Measurements from ENCODE around the gene C10orf143. TPM values are rescaled to one million over a fixed set of nuclear protein-coding genes. Genes with fewer than 3 reads are reported as not detected.
A peak's percentile ranks its signal among the peaks of the same experiment; 100 is the strongest.

C10orf143 gene
- total RNA-seq, 6 experiments from 2014 or later, result 0.68 to 2.9 (median 1.6) TPM

DNA sequence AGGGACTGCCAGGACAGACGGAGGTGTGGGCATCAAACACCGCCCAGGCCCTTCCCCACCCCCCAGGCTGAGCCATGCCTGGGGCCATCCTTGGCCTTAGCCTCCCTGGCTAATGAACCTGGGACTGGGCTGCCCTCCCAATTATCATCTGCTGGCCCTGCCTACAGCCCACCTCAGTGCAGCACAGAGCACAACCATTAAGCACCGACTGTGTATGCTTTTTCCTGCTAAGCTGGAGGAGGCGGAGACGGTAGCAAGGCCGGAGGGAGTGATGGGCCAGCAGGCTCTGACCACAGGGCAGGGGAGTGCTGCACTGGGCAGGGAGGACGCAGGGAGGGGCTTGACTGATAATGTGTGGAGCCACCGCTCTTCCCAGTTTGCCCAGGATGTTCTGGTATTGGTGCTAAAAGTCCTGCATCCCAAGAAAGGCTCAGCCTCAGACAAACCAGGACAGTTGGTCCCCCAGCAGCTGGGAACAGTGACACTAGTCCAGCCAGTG is 72.0 kb downstream of the C10orf143 start:
- WGBS (ENCODE audit: insufficient coverage, low coverage, low lambda C conversion rate, missing lambda C conversion rate), result 40% methylated on average over 1 of the region's 8 CpGs
- Histone ChIP-seq H3K9me3 (no peaks in the 10 kb centered on the region), H3K4me1 (no peaks in the 10 kb centered on the region), H3K4me3 (no peak overlapping the region), H3K36me3 (no peaks in the 10 kb centered on the region), H3K27ac (no peak overlapping the region), H3K27me3 (no peaks in the 10 kb centered on the region)
- ATAC-seq (no peak), DNase-seq (peak in 2 of 3 donors; percentile 18 to 20)
- intact Hi-C loops (cut with DNase I), result no loop called here
- no peak for TF ChIP-seq POLR2A (IDR thresholded peaks at IDR 0.05)
- TF ChIP-seq CTCF (IDR thresholded peaks at IDR 0.05), result no peak

DNA sequence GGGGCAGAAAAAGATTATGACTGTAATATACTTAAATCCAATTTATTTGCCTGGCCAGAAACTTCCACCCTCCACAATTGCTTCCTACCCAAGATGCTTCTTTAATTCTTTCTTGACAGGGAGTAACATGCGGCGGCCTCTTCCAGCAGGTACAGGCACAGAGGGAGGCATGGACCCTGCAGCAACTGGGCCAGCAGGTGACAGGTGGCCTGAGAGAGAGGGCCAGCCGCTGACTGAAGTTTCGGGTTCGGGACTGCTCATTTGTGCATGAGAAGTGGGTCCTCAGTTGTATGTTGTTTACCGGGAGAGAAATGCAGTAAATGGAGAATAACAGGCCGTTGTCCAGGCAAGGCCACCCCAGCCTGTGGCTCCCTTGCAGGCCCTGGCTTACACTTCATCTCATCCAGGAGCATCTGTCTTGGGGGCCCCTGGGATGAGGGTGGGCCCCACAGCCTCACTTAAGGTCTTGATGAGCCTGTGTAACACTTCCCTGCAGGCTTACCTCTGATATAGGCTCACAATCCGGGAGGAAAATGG is 72.5 kb downstream of the C10orf143 start:
- Histone ChIP-seq H3K9me3 (no peaks in the 10 kb centered on the region), H3K4me3 (no peak overlapping the region), H3K4me1 (no peaks in the 10 kb centered on the region), H3K27ac (no peak overlapping the region), H3K36me3 (no peaks in the 10 kb centered on the region), H3K27me3 (no peaks in the 10 kb centered on the region)
- DNase-seq (peak in 2 of 3 donors; percentile 18 to 27), ATAC-seq (no peak)
- 57% methylated on average over 6 of the region's 8 CpGs for WGBS (ENCODE audit: insufficient coverage, low coverage, low lambda C conversion rate, missing lambda C conversion rate)
- TF ChIP-seq POLR2A (IDR thresholded peaks at IDR 0.05) (no peak), CTCF (IDR thresholded peaks at IDR 0.05) (no peak)
- intact Hi-C loops (cut with DNase I), result no loop called here

GRCh38 chr10:130037169-130037661 is 73.4 kb downstream of the C10orf143 start:
- no peaks in the 10 kb centered on the region for H3K9me3 ChIP-seq
- 50% methylated on average over 1 of the region's 14 CpGs for WGBS (ENCODE audit: insufficient coverage, low coverage, low lambda C conversion rate, missing lambda C conversion rate)
- intact Hi-C loops (cut with DNase I), result no loop called here
- H3K36me3 ChIP-seq, result no peaks in the 10 kb centered on the region
- no peak overlapping the region for H3K4me3 ChIP-seq
- H3K4me1 ChIP-seq, result no peaks in the 10 kb centered on the region
- DNase-seq, result peak in 2 of 3 donors; percentile 35 to 47
- TF ChIP-seq CTCF (IDR thresholded peaks at IDR 0.05) (no peak), POLR2A (IDR thresholded peaks at IDR 0.05) (no peak)
- no peak overlapping the region for H3K27ac ChIP-seq
- ATAC-seq, result no peak
- no peaks in the 10 kb centered on the region for H3K27me3 ChIP-seq

- H3K36me3 ChIP-seq, result no peaks in the 10 kb centered on the region
- 78% methylated on average over 5 of the region's 13 CpGs for WGBS (ENCODE audit: insufficient coverage, low coverage, low lambda C conversion rate, missing lambda C conversion rate)
- ATAC-seq (peak in 1 of 4 donors; percentile 18), DNase-seq (peak in 2 of 3 donors; percentile 31 to 43)
- intact Hi-C loops (cut with DNase I), result no loop called here
- no peaks in the 10 kb centered on the region for H3K27me3 ChIP-seq
- no peak overlapping the region for H3K4me3 ChIP-seq
- no peaks in the 10 kb centered on the region for H3K9me3 ChIP-seq
- TF ChIP-seq CTCF (IDR thresholded peaks at IDR 0.05), result no peak
- no peak for TF ChIP-seq POLR2A (IDR thresholded peaks at IDR 0.05)
- no peak overlapping the region for H3K27ac ChIP-seq
- no peaks in the 10 kb centered on the region for H3K4me1 ChIP-seq
Observed at GRCh38 chr10:130036296-130037065, 74.1 kb downstream of the C10orf143 start.
